ENCODE measurements around the gene METTL16. TPM values are rescaled to one million over a fixed set of nuclear protein-coding genes. Genes with fewer than 3 reads are reported as not detected.

The METTL16 gene
- total and polyA plus RNA-seq, 2 of the 8 experiments (the other 6 are each of a cell fraction or from before 2014, with no cell fraction given): 22.8 to 59.4 TPM

GRCh38 chr17:2511462-2512369 is at the start of gene METTL16 (continued):
- TF ChIP-seq TBP (IDR thresholded peaks at IDR 0.05; ENCODE audit: low read depth, low read length) (peak; percentile 74), GTF2F1 (IDR thresholded peaks at IDR 0.05; ENCODE audit: borderline replicate concordance, low read depth, low read length) (peak; percentile 65; the same call in 1 of the 2 replicates), HDAC2 (IDR thresholded peaks at IDR 0.05; ENCODE audit: borderline replicate concordance in 1 of 2, low read depth in 2 of 2, low read length in 2 of 2) (no peak), BCL11A (IDR thresholded peaks at IDR 0.05; ENCODE audit: low read depth in 2 of 2, low read length in 2 of 2) (no peak), ATF2 (IDR thresholded peaks at IDR 0.05; ENCODE audit: low read length) (peak; percentile 51; the same call in 1 of the 2 replicates), BRCA1 (IDR thresholded peaks at IDR 0.05; ENCODE audit: low read depth, low read length) (peak; percentile 88), SAP30 (IDR thresholded peaks at IDR 0.05; ENCODE audit: insufficient read depth, insufficient replicate concordance, low read length) (peak; percentile 54), TEAD4 (IDR thresholded peaks at IDR 0.05; ENCODE audit: low read depth, low read length) (no peak), POLR2AphosphoS5 (IDR thresholded peaks at IDR 0.05; ENCODE audit: low read depth, low read length) (peak; percentile 87), CEBPB (IDR thresholded peaks at IDR 0.05; ENCODE audit: low read depth, low read length) (no peak), KDM1A (IDR thresholded peaks at IDR 0.05; ENCODE audit: borderline replicate concordance, low read length) (no peak), POLR2A (IDR thresholded peaks at IDR 0.05; ENCODE audit: control extremely low read depth in 1 of 2, low read depth in 2 of 2, low read length in 2 of 2) (peak; percentile 85 to 91; a peak in 2 of 3 replicates)
